GM12878 (cell line): Measurements from ENCODE around the gene TMEM41B. TPM values are rescaled to one million over a fixed set of nuclear protein-coding genes. Genes with fewer than 3 reads are reported as not detected.

Experiments used
- ATAC-seq: fragments of 200-7000 bp; cut with Tn5 transposase; 3 replicates; pipeline ENCODE4 v1.9.1; 2020; ENCODE audit warnings: mild to moderate bottlenecking, moderate library complexity
- BruUV-seq: library from RNA; stranded (reverse); fragments of 400-500 nt; replicated peaks from 2 replicates; lab custom pipeline; 2021; lab: Mats Ljungman, UMichigan
- CTCF ChIA-PET: fragments of 300-600 bp; sonication (Branson Sonifier 250); formaldehyde crosslinking; extraction: SDS; loops from one replicate; lab custom pipeline; 2021; ENCODE audit warnings: inconsistent platforms; lab: Yijun Ruan, JAX
- POLR2A ChIA-PET: fragments of 350-600 bp; formaldehyde crosslinking; extraction: SDS; loops from one replicate; lab custom pipeline; 2021; ENCODE audit warnings: inconsistent platforms; lab: Charles Lee
- RAD21 ChIA-PET: fragments of 300-600 bp; sonication (Branson Sonifier 250); formaldehyde crosslinking; loops from one replicate; lab custom pipeline; 2023; ENCODE audit warnings: antibody characterized with exemption; ENCODE audit not compliant: unreplicated experiment; lab: Charles Lee
- SMC1A ChIA-PET: fragments of 300-600 bp; sonication (Branson Sonifier 250); formaldehyde crosslinking; loops from one replicate; lab custom pipeline; 2023; ENCODE audit not compliant: unreplicated experiment, uncharacterized antibody; lab: Charles Lee
- DNase-seq: peaks from one replicate; pipeline ENCODE4 v3.0.0-alpha.2; 2011; ENCODE audit warnings: low read depth, low spot score
- FAIRE-seq: peaks from 3 replicates; lab custom pipeline; 2011; peaks lifted over from hg19 to GRCh38; lab: Jason Lieb, UNC
- H2AFZ ChIP-seq: 2 replicates; pipeline ENCODE4 v1.6.0; 2011; ENCODE audit warnings: low read depth, low read length, control low read depth; ENCODE audit not compliant: control insufficient read depth
- H3K27ac ChIP-seq: 2 replicates; pipeline ENCODE4 v1.5.1; 2011; ENCODE audit warnings: control low read depth; ENCODE audit not compliant: control insufficient read depth, insufficient read depth
- H3K27me3 ChIP-seq, 2 experiments: replicated peaks in 1 of 2; 2 replicates each; pipeline versions ENCODE4 v1.6.0 to v1.6.1; 2011; ENCODE audit warnings: low read length in 1 of 2; ENCODE audit not compliant: control insufficient read depth in 2 of 2, insufficient read depth in 2 of 2
- H3K36me3 ChIP-seq, 2 experiments: 2 replicates each; pipeline ENCODE4 v1.5.1; 2011; ENCODE audit warnings: low read length in 1 of 2; ENCODE audit not compliant: control insufficient read depth in 2 of 2, insufficient read depth in 2 of 2
- H3K4me1 ChIP-seq: 2 replicates; pipeline ENCODE4 v1.6.1; 2011; ENCODE audit warnings: mild to moderate bottlenecking, low read length, moderate library complexity, mixed read lengths; ENCODE audit not compliant: control insufficient read depth, insufficient read depth
- H3K4me2 ChIP-seq: 2 replicates; pipeline ENCODE4 v1.6.0; 2011; ENCODE audit warnings: control low read depth; ENCODE audit not compliant: control insufficient read depth, insufficient read depth
- H3K4me3 ChIP-seq: fragments of 200-600 bp; sonication (generic); 2 replicates; pipeline ENCODE4 v1.5.1; 2016
- H3K79me2 ChIP-seq: 2 replicates; pipeline ENCODE4 v1.6.0; 2011; ENCODE audit warnings: low read length; ENCODE audit not compliant: control insufficient read depth, insufficient read depth
- H3K9ac ChIP-seq: 2 replicates; pipeline ENCODE4 v1.8.0; 2011; ENCODE audit warnings: low read length, control low read depth, mixed read lengths; ENCODE audit not compliant: control insufficient read depth, insufficient read depth
- H3K9me3 ChIP-seq: replicated peaks from 3 replicates; pipeline ENCODE4 v1.5.1; 2011; ENCODE audit warnings: mild to moderate bottlenecking, low read length; ENCODE audit not compliant: control insufficient read depth, insufficient read depth
- H4K20me1 ChIP-seq: 2 replicates; pipeline ENCODE4 v1.6.0; 2011; ENCODE audit not compliant: control insufficient read depth, insufficient read depth
- ATF7 ChIP-seq: fragments of 450-650 bp; IDR thresholded peaks from 2 replicates; pipeline ENCODE4 v1.6.1; 2016; ENCODE audit warnings: low read depth, mild to moderate bottlenecking
- BRCA1 ChIP-seq: IDR thresholded peaks from 2 replicates; pipeline ENCODE4 v1.6.1; 2011; ENCODE audit warnings: low read depth, low read length, improper control_type of control experiment
- CBX5 ChIP-seq: sonication (generic); IDR thresholded peaks from 2 replicates; pipeline ENCODE4 v1.6.1; 2016; ENCODE audit warnings: low read depth, moderate library complexity, mild to moderate bottlenecking, inconsistent platforms
- CEBPB ChIP-seq, 2 experiments: fragments of 150-350 bp in 1 of 2; IDR thresholded peaks; 2 replicates each; pipeline ENCODE4 v1.6.1; 2012 to 2014; ENCODE audit warnings: low read depth in 2 of 2, low read length in 2 of 2, borderline replicate concordance in 1 of 2, inconsistent platforms in 1 of 2
- NBN ChIP-seq: fragments of 450-650 bp; IDR thresholded peaks from 2 replicates; pipeline ENCODE4 v1.6.1; 2016
- PAX8 ChIP-seq: fragments of 450-650 bp; IDR thresholded peaks from 2 replicates; pipeline ENCODE4 v1.6.1; 2017; ENCODE audit warnings: mild to moderate bottlenecking, moderate library complexity
- POLR2AphosphoS5 ChIP-seq: IDR thresholded peaks from 2 replicates; pipeline ENCODE4 v1.6.1; 2011; ENCODE audit warnings: mild to moderate bottlenecking, low read length, inconsistent platforms
- RBBP5 ChIP-seq: fragments of 200-600 bp; sonication (generic); conservative IDR thresholded peaks from 2 replicates; pipeline ENCODE4 v1.6.1; 2016
- RFX5 ChIP-seq: IDR thresholded peaks from 2 replicates; pipeline ENCODE4 v1.6.1; 2011; ENCODE audit warnings: low read depth, low read length, improper control_type of control experiment
- SRF ChIP-seq, 2 experiments: IDR thresholded peaks; 2 replicates each; pipeline ENCODE4 v1.6.1; 2011; ENCODE audit warnings: low read depth in 2 of 2, low read length in 2 of 2, mild to moderate bottlenecking in 1 of 2, moderate library complexity in 1 of 2
- SUPT20H ChIP-seq: IDR thresholded peaks from 2 replicates; pipeline ENCODE4 v1.6.1; 2011; ENCODE audit warnings: low read depth, mild to moderate bottlenecking, low read length, moderate library complexity, borderline replicate concordance; ENCODE audit not compliant: control insufficient read depth
- SUZ12 ChIP-seq: fragments of 200-600 bp; sonication (generic); IDR thresholded peaks from one replicate; pipeline ENCODE4 v1.6.1; 2018; ENCODE audit warnings: antibody characterized with exemption, mild to moderate bottlenecking; ENCODE audit not compliant: unreplicated experiment
- WGBS: methylation state at CpG from one replicate; pipeline ENCODE4 v1.1.6; 2016; ENCODE audit warnings: low lambda C conversion rate; ENCODE audit not compliant: insufficient replicate concordance, insufficient coverage; ENCODE audit errors: missing lambda C conversion rate; 5-methylcytosine and 5-hydroxymethylcytosine counted together
- in situ Hi-C: fragments of 300-500 bp; cut with MboI; formaldehyde crosslinking; loops from 9 replicates; pipeline ENCODE4 v1.14.3; 2018; ENCODE audit warnings: mixed read lengths
- intact Hi-C: fragments of 100-400 bp; cut with micrococcal nuclease; formaldehyde crosslinking; loops from one replicate; pipeline ENCODE4 v1.14.2; 2022; ENCODE audit not compliant: unreplicated experiment
- polyA plus RNA-seq, 11 experiments: library from polyadenylated mRNA; depleted of rRNA in 4 of 11; unstranded in 6 of 11; stranded (reverse) in 5 of 11; fragments of >200 nt; fragmentation: Nextera tagmentation in 4 of 11; fragmentation: Illumina TruSeq in 1 of 11; extraction: Ambion mirVana in 4 of 11; extraction: Trizol in 1 of 11; gene quantifications; 1 replicate in 1 of 11; 2 replicates in 10 of 11; pipeline versions ENCODE4 v1.2.1 to v1.2.3, GENCODE V29; 2011 to 2016; ENCODE audit warnings: inconsistent platforms in 2 of 11, missing spikeins in 2 of 11, low read depth in 1 of 11
- total RNA-seq, 4 experiments: library from RNA; depleted of rRNA in 3 of 4; stranded (reverse); fragments of >200 nt in 3 of 4; fragmentation: Illumina TruSeq in 1 of 4; extraction: Trizol in 1 of 4; gene quantifications; 2 replicates each; pipeline versions ENCODE4 v1.2.1 to v1.2.3, GENCODE V29; 2013 to 2021
- TF ChIP-seq, protein P1 (sequence below): fragments of 450-650 bp; IDR thresholded peaks from 2 replicates; pipeline ENCODE4 v1.6.1; 2016; ENCODE audit warnings: mild to moderate bottlenecking
- TF ChIP-seq, protein P2 (sequence below): IDR thresholded peaks from 2 replicates; pipeline ENCODE4 v1.6.1; 2011; ENCODE audit warnings: mild to moderate bottlenecking, low read depth, low read length, moderate library complexity; ENCODE audit not compliant: insufficient replicate concordance
- TF ChIP-seq, protein P3 (sequence below): IDR thresholded peaks from 2 replicates; pipeline ENCODE4 v1.6.1; 2012; ENCODE audit warnings: low read depth, low read length, improper control_type of control experiment
- TF ChIP-seq, protein P4 (sequence below): fragments of 450-650 bp; formaldehyde crosslinking; IDR thresholded peaks from 2 replicates; pipeline ENCODE4 v1.4.0; 2020; ENCODE audit warnings: mild to moderate bottlenecking, moderate library complexity

Gene TMEM41B
- total and polyA plus RNA-seq, 10 of the 15 experiments (the other 5 are each of a cell fraction or from before 2014, with no cell fraction given) = 8.0 to 31.0 (median 20.5) TPM

DNA sequence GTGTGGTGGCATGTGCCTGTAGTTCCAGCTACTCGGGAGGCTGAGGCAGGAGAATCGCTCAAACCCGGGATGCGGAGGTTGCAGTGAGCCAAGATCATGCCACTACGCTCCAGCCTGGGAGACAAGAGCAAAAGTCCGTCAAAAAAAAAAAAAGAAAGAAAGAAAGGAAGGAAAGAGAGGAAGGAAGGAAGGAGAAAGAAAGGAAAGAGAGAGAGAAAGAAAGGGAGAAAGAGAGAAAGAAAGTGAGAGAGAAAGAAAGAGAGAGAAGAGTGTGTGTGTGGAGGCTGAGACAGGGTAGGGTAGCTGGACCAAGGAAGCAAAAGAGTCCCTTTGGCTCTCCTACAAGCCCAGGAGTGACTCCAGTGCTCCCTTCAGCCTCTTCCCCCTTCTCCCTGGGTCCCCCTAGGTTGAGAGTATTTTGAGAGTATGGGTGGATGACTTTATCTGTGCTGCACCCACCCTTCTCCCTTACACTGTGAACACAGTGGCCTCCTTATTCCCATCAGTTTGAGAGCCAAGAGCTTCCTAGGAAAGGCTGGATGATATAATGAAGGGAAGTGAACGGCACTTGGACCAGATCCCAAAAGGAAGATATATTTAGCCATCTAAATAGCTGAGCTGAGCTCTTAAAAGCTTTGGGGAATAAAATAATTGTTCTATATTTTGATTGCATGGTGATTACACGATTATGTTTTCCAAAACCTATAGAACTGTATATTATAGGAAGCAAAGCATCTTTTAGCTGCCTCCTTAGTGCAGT lies 39.7 kb downstream of the TMEM41B start:
- ChIA-PET CTCF (no interaction called here), POLR2A (interaction anchor here (0.6 to 0.9 kb wide), 2 partner anchors 72 to 368 kb away, joined by 4 read pairs; no protein-coding TSS in a partner anchor), RAD21 (no interaction called here), SMC1A (interaction anchor here (0.8 to 1.2 kb wide), 3 partner anchors 66 to 232 kb away, joined by 3 read pairs; no protein-coding TSS in a partner anchor)
- intact Hi-C loops = no loop called here
- Histone ChIP-seq H3K27ac (no peak overlapping the region), H3K36me3 (no peaks in the 10 kb centered on the region), H3K9me3 (no peaks in the 10 kb centered on the region), H3K79me2 (no peaks in the 10 kb centered on the region), H3K4me3 (no peak overlapping the region), H4K20me1 (no peaks in the 10 kb centered on the region), H2AFZ (no peak overlapping the region), H3K4me2 (no peak overlapping the region), H3K9ac (no peak overlapping the region), H3K27me3 (no peaks in the 10 kb centered on the region), H3K4me1 (no peaks in the 10 kb centered on the region)
- DNase-seq (no peak), FAIRE-seq (no peak), ATAC-seq (no peak)
- in situ Hi-C loops = no loop called here
- WGBS = 92% methylated on average over 7 of the region's 8 CpGs
- no TSS peak for BruUV-seq
- TF ChIP-seq SRF (IDR thresholded peaks at IDR 0.05; ENCODE audit: low read depth in 2 of 2, low read length in 2 of 2) = no peak
- TF ChIP-seq, protein P1, sequence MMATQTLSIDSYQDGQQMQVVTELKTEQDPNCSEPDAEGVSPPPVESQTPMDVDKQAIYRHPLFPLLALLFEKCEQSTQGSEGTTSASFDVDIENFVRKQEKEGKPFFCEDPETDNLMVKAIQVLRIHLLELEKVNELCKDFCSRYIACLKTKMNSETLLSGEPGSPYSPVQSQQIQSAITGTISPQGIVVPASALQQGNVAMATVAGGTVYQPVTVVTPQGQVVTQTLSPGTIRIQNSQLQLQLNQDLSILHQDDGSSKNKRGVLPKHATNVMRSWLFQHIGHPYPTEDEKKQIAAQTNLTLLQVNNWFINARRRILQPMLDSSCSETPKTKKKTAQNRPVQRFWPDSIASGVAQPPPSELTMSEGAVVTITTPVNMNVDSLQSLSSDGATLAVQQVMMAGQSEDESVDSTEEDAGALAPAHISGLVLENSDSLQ = no peak
- TF ChIP-seq RFX5 = no peak
- TF ChIP-seq SUPT20H = no peak
- no peak for TF ChIP-seq BRCA1
- no peak for TF ChIP-seq NBN
- no peak for TF ChIP-seq POLR2AphosphoS5
- no peak for TF ChIP-seq CBX5
- no peak for TF ChIP-seq ATF7
- TF ChIP-seq PAX8 = no peak
- no peak for TF ChIP-seq RBBP5
- TF ChIP-seq, protein P2, sequence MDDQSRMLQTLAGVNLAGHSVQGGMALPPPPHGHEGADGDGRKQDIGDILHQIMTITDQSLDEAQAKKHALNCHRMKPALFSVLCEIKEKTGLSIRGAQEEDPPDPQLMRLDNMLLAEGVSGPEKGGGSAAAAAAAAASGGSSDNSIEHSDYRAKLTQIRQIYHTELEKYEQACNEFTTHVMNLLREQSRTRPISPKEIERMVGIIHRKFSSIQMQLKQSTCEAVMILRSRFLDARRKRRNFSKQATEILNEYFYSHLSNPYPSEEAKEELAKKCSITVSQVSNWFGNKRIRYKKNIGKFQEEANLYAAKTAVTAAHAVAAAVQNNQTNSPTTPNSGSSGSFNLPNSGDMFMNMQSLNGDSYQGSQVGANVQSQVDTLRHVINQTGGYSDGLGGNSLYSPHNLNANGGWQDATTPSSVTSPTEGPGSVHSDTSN = no peak
- TF ChIP-seq, protein P3, sequence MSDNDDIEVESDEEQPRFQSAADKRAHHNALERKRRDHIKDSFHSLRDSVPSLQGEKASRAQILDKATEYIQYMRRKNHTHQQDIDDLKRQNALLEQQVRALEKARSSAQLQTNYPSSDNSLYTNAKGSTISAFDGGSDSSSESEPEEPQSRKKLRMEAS = no peak
- TF ChIP-seq, protein P4, sequence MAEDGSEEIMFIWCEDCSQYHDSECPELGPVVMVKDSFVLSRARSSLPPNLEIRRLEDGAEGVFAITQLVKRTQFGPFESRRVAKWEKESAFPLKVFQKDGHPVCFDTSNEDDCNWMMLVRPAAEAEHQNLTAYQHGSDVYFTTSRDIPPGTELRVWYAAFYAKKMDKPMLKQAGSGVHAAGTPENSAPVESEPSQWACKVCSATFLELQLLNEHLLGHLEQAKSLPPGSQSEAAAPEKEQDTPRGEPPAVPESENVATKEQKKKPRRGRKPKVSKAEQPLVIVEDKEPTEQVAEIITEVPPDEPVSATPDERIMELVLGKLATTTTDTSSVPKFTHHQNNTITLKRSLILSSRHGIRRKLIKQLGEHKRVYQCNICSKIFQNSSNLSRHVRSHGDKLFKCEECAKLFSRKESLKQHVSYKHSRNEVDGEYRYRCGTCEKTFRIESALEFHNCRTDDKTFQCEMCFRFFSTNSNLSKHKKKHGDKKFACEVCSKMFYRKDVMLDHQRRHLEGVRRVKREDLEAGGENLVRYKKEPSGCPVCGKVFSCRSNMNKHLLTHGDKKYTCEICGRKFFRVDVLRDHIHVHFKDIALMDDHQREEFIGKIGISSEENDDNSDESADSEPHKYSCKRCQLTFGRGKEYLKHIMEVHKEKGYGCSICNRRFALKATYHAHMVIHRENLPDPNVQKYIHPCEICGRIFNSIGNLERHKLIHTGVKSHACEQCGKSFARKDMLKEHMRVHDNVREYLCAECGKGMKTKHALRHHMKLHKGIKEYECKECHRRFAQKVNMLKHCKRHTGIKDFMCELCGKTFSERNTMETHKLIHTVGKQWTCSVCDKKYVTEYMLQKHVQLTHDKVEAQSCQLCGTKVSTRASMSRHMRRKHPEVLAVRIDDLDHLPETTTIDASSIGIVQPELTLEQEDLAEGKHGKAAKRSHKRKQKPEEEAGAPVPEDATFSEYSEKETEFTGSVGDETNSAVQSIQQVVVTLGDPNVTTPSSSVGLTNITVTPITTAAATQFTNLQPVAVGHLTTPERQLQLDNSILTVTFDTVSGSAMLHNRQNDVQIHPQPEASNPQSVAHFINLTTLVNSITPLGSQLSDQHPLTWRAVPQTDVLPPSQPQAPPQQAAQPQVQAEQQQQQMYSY (CRISPR knock-in tag) = no peak
- no peak for TF ChIP-seq CEBPB (IDR thresholded peaks at IDR 0.05; ENCODE audit: borderline replicate concordance in 1 of 2, low read depth in 2 of 2, low read length in 2 of 2)
- TF ChIP-seq SUZ12 = no peak
